ENCODE measurements around the gene C14orf180. TPM values are rescaled to one million over a fixed set of nuclear protein-coding genes. Genes with fewer than 3 reads are reported as not detected.

C14orf180 gene
- total and polyA plus RNA-seq, 2 of the 8 experiments (the other 6 are each of a cell fraction or from before 2014, with no cell fraction given), result not detected

DNA sequence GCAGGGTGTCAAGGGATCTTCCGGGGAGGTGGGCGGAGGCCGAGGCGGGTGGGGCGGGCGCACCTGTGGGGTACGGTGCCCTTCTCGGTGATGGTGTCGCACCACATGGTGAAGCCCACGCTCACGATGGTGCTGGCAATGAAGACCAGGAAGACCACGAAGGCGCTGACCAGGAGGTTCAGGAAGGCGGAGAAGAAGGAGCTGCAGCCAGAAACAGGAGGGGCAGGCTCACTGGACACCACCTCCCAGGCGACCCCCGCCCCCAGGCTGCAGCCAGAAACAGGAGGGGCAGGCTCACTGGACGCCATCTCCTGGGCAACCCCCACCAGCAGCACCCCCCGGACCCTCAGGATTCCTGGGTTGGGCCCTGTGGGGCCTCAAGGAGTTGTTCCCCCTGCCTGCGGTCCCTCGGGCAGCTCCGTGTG is 17.4 kb downstream of the C14orf180 start:
- WGBS, 2 experiments (ENCODE audit: extremely low coverage in 1 of 2, insufficient coverage in 1 of 2, insufficient read length in 1 of 2, insufficient replicate concordance in 2 of 2, low coverage in 1 of 2, low lambda C conversion rate in 2 of 2, missing lambda C conversion rate in 1 of 2), result 97% methylated on average over 8 of the region's 21 CpGs; no CpG with 5 or more reads in 1 of the 2 experiments
- Histone ChIP-seq H3K27me3 (replicated peaks in 1 of 4; ENCODE audit: control insufficient read depth in 3 of 4, extremely low read depth in 1 of 4, insufficient read depth in 3 of 4, low read length in 3 of 4) (no peaks in the 10 kb centered on the region), H3K79me1 (ENCODE audit: low read depth, low read length) (peaks cover 4% of the 10 kb centered on the region; the same call in 1 of the 2 replicates), H3K23me2 (ENCODE audit: low read depth, low read length) (no peaks in the 10 kb centered on the region), H2BK120ac (replicated peaks; ENCODE audit: low read depth, low read length) (no peak overlapping the region), H2BK12ac (ENCODE audit: low read depth, low read length) (no peak overlapping the region), H3K27ac (ENCODE audit: low read depth, low read length) (no peak overlapping the region), H3K36me3 (ENCODE audit: control insufficient read depth in 2 of 4, insufficient read depth in 4 of 4, low read length in 3 of 4) (no peaks in the 10 kb centered on the region; a peak in 1 of 8 replicates), H2BK5ac (ENCODE audit: low read depth, low read length) (no peak overlapping the region; the same call in 1 of the 2 replicates), H3K79me2 (ENCODE audit: control insufficient read depth in 1 of 2, insufficient read depth in 2 of 2, low read length in 2 of 2) (no peaks in the 10 kb centered on the region), H3K4ac (replicated peaks; ENCODE audit: insufficient read length, low read depth, low read length) (no peak overlapping the region), H4K5ac (ENCODE audit: insufficient read length, low read depth, low read length) (no peak overlapping the region), H4K8ac (ENCODE audit: extremely low read depth, insufficient read depth, low read length) (no peak overlapping the region; the same call in 1 of the 2 replicates), H3K23ac (ENCODE audit: insufficient read length) (no peak overlapping the region), H3K18ac (ENCODE audit: extremely low read depth, low read length) (no peak overlapping the region), H3K4me1 (replicated peaks in 1 of 4; ENCODE audit: control insufficient read depth in 3 of 4, insufficient read depth in 4 of 4, low read length in 3 of 4) (no peaks in the 10 kb centered on the region; a peak in 1 of 7 replicates), H2AK5ac (ENCODE audit: low read depth, low read length) (no peak overlapping the region), H3K4me2 (ENCODE audit: insufficient read depth in 1 of 2, low read depth in 2 of 2, low read length in 2 of 2) (no peak overlapping the region), H3K4me3 (ENCODE audit: extremely low read depth in 1 of 4, insufficient read depth in 2 of 4, low read depth in 3 of 4, low read length in 4 of 4) (no peak overlapping the region), H4K91ac (replicated peaks; ENCODE audit: insufficient read length, low read length) (no peak overlapping the region), H2BK15ac (ENCODE audit: low read length) (no peak overlapping the region), H2BK20ac (ENCODE audit: low read length) (no peak overlapping the region), H3K9me3 (ENCODE audit: insufficient read depth in 2 of 2, low read depth in 1 of 2, low read length in 1 of 2) (no peaks in the 10 kb centered on the region), H3K9ac (replicated peaks in 1 of 4; ENCODE audit: extremely low read depth in 1 of 4, low read depth in 3 of 4, low read length in 3 of 4) (no peak overlapping the region), H4K20me1 (replicated peaks in 1 of 2; ENCODE audit: control insufficient read depth in 1 of 2, insufficient read depth in 2 of 2, low read length in 2 of 2) (peaks cover 0 to 6% of the 10 kb centered on the region in 2 experiments), H3K56ac (replicated peaks; ENCODE audit: insufficient read length, low read depth, low read length) (no peak overlapping the region), H2AFZ (ENCODE audit: low read length) (no peak overlapping the region), H3K14ac (ENCODE audit: insufficient read length) (no peak overlapping the region)
- CTCF ChIA-PET (ENCODE audit: partially characterized antibody), result no interaction called here
- POLR2A ChIA-PET (ENCODE audit: partially characterized antibody), result no interaction called here
- FAIRE-seq (no peak), DNase-seq (ENCODE audit: low read depth in 1 of 2, low spot score in 2 of 2) (no peak)
